ENCODE results near the gene SPANXA1. TPM values are rescaled to one million over a fixed set of nuclear protein-coding genes. Genes with fewer than 3 reads are reported as not detected.
"Not testable (repeated sequence)": the region's sequence is repeated elsewhere in the genome, so short reads cannot be mapped to it uniquely, and the experiment has no call there.

SPANXA1 gene
- not detected for polyA plus RNA-seq (2012; ENCODE audit: insufficient read length, low read depth)

GRCh38 chrX:141584638-141585037, at the start of gene SPANXA1:
Gene SPANXA1 (minus strand): TSS chrX:141584738. CDS start chrX:141584678, 60 bp downstream.
- not testable (repeated sequence) for TF ChIP-seq FOXP2 (optimal IDR thresholded peaks at IDR 0.05; ENCODE audit: borderline replicate concordance, extremely low read depth, extremely low read length, insufficient read depth); TAF1 (IDR thresholded peaks at IDR 0.05; ENCODE audit: borderline replicate concordance, insufficient read depth, low read length)
- TF ChIP-seq, protein P1, sequence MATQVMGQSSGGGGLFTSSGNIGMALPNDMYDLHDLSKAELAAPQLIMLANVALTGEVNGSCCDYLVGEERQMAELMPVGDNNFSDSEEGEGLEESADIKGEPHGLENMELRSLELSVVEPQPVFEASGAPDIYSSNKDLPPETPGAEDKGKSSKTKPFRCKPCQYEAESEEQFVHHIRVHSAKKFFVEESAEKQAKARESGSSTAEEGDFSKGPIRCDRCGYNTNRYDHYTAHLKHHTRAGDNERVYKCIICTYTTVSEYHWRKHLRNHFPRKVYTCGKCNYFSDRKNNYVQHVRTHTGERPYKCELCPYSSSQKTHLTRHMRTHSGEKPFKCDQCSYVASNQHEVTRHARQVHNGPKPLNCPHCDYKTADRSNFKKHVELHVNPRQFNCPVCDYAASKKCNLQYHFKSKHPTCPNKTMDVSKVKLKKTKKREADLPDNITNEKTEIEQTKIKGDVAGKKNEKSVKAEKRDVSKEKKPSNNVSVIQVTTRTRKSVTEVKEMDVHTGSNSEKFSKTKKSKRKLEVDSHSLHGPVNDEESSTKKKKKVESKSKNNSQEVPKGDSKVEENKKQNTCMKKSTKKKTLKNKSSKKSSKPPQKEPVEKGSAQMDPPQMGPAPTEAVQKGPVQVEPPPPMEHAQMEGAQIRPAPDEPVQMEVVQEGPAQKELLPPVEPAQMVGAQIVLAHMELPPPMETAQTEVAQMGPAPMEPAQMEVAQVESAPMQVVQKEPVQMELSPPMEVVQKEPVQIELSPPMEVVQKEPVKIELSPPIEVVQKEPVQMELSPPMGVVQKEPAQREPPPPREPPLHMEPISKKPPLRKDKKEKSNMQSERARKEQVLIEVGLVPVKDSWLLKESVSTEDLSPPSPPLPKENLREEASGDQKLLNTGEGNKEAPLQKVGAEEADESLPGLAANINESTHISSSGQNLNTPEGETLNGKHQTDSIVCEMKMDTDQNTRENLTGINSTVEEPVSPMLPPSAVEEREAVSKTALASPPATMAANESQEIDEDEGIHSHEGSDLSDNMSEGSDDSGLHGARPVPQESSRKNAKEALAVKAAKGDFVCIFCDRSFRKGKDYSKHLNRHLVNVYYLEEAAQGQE (IDR thresholded peaks at IDR 0.05; ENCODE audit: insufficient read depth in 1 of 2, low read depth in 2 of 2, low read length in 2 of 2) = not testable (repeated sequence)

GRCh38 chrX:141632124-141632523, 47.6 kb upstream of the SPANXA1 start:
- TF ChIP-seq, protein P1 (IDR thresholded peaks at IDR 0.05; ENCODE audit: insufficient read depth in 1 of 2, low read depth in 2 of 2, low read length in 2 of 2) = no peak
- TF ChIP-seq POLR2AphosphoS5 (IDR thresholded peaks at IDR 0.05; ENCODE audit: low read depth, low read length) (no peak), TAF1 (IDR thresholded peaks at IDR 0.05; ENCODE audit: borderline replicate concordance, insufficient read depth, low read length) (no peak), FOXP2 (optimal IDR thresholded peaks at IDR 0.05; ENCODE audit: borderline replicate concordance, extremely low read depth, extremely low read length, insufficient read depth) (no peak), SIN3A (IDR thresholded peaks at IDR 0.05; ENCODE audit: borderline replicate concordance, insufficient read depth, low read length) (no peak)

GRCh38 chrX:141619336-141619735, 34.8 kb upstream of the SPANXA1 start:
- TF ChIP-seq TAF1 (IDR thresholded peaks at IDR 0.05; ENCODE audit: borderline replicate concordance, insufficient read depth, low read length) (no peak), POLR2AphosphoS5 (IDR thresholded peaks at IDR 0.05; ENCODE audit: low read depth, low read length) (no peak)

DNA sequence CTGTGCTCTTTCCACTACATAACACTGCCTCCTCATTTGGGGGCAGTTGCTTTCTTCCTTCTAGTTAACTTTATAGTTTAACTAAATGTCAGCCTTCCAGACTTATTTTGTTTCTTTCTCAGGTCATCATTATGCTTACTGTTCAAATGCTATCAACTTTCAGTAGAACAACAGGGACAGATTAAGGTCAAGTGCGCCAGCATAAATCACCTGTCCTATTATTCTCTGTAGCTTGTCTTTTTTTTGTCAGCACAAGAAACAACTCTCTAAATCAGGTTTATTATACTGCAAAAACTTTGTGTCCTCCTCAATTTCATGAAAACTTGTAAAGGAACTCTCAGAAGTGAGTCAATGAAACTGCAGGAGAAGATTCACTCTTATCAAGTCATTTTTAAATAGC, 24.6 kb upstream of the SPANXA1 start:
- no peak for TF ChIP-seq POLR2AphosphoS5 (IDR thresholded peaks at IDR 0.05; ENCODE audit: low read depth, low read length)
- no peak for TF ChIP-seq FOXP2 (optimal IDR thresholded peaks at IDR 0.05; ENCODE audit: borderline replicate concordance, extremely low read depth, extremely low read length, insufficient read depth)
- TF ChIP-seq, protein P1 (IDR thresholded peaks at IDR 0.05; ENCODE audit: insufficient read depth in 1 of 2, low read depth in 2 of 2, low read length in 2 of 2) = no peak
- TF ChIP-seq TAF1 (IDR thresholded peaks at IDR 0.05; ENCODE audit: borderline replicate concordance, insufficient read depth, low read length) = no peak
- TF ChIP-seq SIN3A (IDR thresholded peaks at IDR 0.05; ENCODE audit: borderline replicate concordance, insufficient read depth, low read length) = no peak

DNA sequence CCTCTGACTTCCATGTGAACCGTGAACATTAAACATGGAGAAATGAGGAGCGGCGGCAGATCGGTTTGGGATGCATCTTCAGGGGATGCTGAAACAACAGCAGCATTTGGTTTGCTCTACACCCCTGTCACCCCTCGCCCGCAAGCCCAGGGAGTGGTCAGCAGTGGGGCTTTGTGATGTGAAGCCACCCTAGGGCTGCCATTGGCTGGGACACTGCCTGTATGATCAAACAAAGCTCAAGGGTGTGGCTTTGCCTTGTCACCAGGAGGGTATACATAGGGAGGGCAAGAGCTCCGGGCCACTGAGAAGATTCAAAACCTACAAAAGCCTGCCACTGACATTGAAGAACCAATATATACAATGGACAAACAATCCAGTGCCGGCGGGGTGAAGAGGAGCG, 4.9 kb upstream of the SPANXA1 start, which contains the start of gene SPANXA2:
TSS of gene SPANXA2 (plus strand) at position 301 of the 400 bp plus-strand sequence. CDS start at position 361, 60 bp downstream.
- not testable (repeated sequence) for TF ChIP-seq TAF1 (IDR thresholded peaks at IDR 0.05; ENCODE audit: borderline replicate concordance, insufficient read depth, low read length); POLR2AphosphoS5 (IDR thresholded peaks at IDR 0.05; ENCODE audit: low read depth, low read length); SIN3A (IDR thresholded peaks at IDR 0.05; ENCODE audit: borderline replicate concordance, insufficient read depth, low read length)

Measured in PFSK-1 (cell line).